ENCODE measurements around the gene RNF144A. TPM values are rescaled to one million over a fixed set of nuclear protein-coding genes. Genes with fewer than 3 reads are reported as not detected.

Gene RNF144A
- total and polyA plus RNA-seq, 2 of the 13 experiments (the other 11 are each of a cell fraction or from before 2014, with no cell fraction given): 13.9 to 16.5 TPM

- TF ChIP-seq GZF1 (CRISPR knock-in tag; IDR thresholded peaks at IDR 0.05): no peak
- TF ChIP-seq ZSCAN9 (CRISPR knock-in tag; IDR thresholded peaks at IDR 0.05; ENCODE audit: borderline replicate concordance): no peak
- no peak for TF ChIP-seq HOXA5 (CRISPR knock-in tag; IDR thresholded peaks at IDR 0.05)
- TF ChIP-seq ADNP (CRISPR knock-in tag; IDR thresholded peaks at IDR 0.05): no peak
- no peak for TF ChIP-seq ZNF577 (CRISPR knock-in tag; IDR thresholded peaks at IDR 0.05; ENCODE audit: borderline replicate concordance, low read depth)
- no peak for TF ChIP-seq AKNA (CRISPR knock-in tag; IDR thresholded peaks at IDR 0.05; ENCODE audit: borderline replicate concordance)
- TF ChIP-seq GABPA (IDR thresholded peaks at IDR 0.05; ENCODE audit: low read depth, low read length): no peak
- TF ChIP-seq GABPA (CRISPR knock-in tag; IDR thresholded peaks at IDR 0.05; ENCODE audit: low read depth): no peak
- TF ChIP-seq ZBTB3 (CRISPR knock-in tag; IDR thresholded peaks at IDR 0.05; ENCODE audit: borderline replicate concordance, low read depth): no peak
- TF ChIP-seq, protein P1, sequence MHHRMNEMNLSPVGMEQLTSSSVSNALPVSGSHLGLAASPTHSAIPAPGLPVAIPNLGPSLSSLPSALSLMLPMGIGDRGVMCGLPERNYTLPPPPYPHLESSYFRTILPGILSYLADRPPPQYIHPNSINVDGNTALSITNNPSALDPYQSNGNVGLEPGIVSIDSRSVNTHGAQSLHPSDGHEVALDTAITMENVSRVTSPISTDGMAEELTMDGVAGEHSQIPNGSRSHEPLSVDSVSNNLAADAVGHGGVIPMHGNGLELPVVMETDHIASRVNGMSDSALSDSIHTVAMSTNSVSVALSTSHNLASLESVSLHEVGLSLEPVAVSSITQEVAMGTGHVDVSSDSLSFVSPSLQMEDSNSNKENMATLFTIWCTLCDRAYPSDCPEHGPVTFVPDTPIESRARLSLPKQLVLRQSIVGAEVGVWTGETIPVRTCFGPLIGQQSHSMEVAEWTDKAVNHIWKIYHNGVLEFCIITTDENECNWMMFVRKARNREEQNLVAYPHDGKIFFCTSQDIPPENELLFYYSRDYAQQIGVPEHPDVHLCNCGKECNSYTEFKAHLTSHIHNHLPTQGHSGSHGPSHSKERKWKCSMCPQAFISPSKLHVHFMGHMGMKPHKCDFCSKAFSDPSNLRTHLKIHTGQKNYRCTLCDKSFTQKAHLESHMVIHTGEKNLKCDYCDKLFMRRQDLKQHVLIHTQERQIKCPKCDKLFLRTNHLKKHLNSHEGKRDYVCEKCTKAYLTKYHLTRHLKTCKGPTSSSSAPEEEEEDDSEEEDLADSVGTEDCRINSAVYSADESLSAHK (CRISPR knock-in tag; IDR thresholded peaks at IDR 0.05; ENCODE audit: borderline replicate concordance): no peak
Observed at GRCh38 chr2:6880200-6880733, 36.9 kb upstream of the RNF144A start (continued).

All from HepG2 (cell line).